OCI-LY7 (cell line): ENCODE results near the gene RSU1.

Experiments
- CTCF ChIP-seq: fragments of 200-600 bp; sonication (generic); conservative IDR thresholded peaks from 2 replicates; pipeline ENCODE4 v1.5.1; 2014; ENCODE audit warnings: mild to moderate bottlenecking, antibody characterized with exemption, low read length, moderate library complexity, mixed read lengths
- EZH2phosphoT487 ChIP-seq: fragments of 200-600 bp; sonication (generic); IDR thresholded peaks from 2 replicates; pipeline ENCODE4 v1.6.1; 2018; ENCODE audit warnings: low read depth, borderline replicate concordance, mild to moderate bottlenecking, mixed run types, antibody characterized with exemption, low read length, moderate library complexity, mixed read lengths

GRCh38 chr10:16626697-16627096 lies 190.5 kb downstream of the RSU1 start:
- TF ChIP-seq CTCF, result no peak
- no peak for TF ChIP-seq EZH2phosphoT487
